ENCODE measurements around the gene PAIP1. TPM values are rescaled to one million over a fixed set of nuclear protein-coding genes. Genes with fewer than 3 reads are reported as not detected.

PAIP1 gene
- total RNA-seq, 6 experiments from 2014 or later: 36.0 to 56.3 (median 49.3) TPM

DNA sequence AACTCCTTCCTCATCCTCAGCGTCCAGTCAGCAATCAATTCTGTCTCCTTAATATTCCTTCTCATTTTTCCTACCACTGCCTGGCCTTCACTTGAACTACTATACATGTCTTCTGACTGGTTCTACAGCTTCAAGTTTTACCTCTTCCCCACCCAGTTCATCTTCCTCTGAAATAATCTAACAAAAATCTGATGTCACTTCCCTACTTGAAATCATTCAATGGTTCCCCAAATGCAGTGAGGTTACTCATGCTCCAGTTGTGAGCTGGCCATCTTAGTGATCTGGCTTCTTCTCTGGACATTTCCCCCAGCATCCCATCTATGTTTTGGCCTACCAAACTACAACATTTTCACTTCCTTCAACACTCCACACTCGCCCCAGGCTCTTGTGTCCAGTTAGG is 58.3 kb downstream of the PAIP1 start:
- ATAC-seq: no peak
- TF ChIP-seq, protein P1, sequence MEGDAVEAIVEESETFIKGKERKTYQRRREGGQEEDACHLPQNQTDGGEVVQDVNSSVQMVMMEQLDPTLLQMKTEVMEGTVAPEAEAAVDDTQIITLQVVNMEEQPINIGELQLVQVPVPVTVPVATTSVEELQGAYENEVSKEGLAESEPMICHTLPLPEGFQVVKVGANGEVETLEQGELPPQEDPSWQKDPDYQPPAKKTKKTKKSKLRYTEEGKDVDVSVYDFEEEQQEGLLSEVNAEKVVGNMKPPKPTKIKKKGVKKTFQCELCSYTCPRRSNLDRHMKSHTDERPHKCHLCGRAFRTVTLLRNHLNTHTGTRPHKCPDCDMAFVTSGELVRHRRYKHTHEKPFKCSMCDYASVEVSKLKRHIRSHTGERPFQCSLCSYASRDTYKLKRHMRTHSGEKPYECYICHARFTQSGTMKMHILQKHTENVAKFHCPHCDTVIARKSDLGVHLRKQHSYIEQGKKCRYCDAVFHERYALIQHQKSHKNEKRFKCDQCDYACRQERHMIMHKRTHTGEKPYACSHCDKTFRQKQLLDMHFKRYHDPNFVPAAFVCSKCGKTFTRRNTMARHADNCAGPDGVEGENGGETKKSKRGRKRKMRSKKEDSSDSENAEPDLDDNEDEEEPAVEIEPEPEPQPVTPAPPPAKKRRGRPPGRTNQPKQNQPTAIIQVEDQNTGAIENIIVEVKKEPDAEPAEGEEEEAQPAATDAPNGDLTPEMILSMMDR (IDR thresholded peaks at IDR 0.05): no peak
- TF ChIP-seq POLR2A (IDR thresholded peaks at IDR 0.05): no peak
- Histone ChIP-seq H3K36me3 (no peaks in the 10 kb centered on the region), H3K27ac (no peak overlapping the region), H3K9me3 (no peaks in the 10 kb centered on the region), H3K27me3 (no peaks in the 10 kb centered on the region), H3K4me3 (no peak overlapping the region), H3K4me1 (no peaks in the 10 kb centered on the region)
- intact Hi-C loops (cut with DNase I): no loop called here
- DNase-seq: no peak
- WGBS (ENCODE audit: insufficient coverage, low coverage, low lambda C conversion rate, missing lambda C conversion rate): 89% methylated on average over 2 of the region's 2 CpGs

DNA sequence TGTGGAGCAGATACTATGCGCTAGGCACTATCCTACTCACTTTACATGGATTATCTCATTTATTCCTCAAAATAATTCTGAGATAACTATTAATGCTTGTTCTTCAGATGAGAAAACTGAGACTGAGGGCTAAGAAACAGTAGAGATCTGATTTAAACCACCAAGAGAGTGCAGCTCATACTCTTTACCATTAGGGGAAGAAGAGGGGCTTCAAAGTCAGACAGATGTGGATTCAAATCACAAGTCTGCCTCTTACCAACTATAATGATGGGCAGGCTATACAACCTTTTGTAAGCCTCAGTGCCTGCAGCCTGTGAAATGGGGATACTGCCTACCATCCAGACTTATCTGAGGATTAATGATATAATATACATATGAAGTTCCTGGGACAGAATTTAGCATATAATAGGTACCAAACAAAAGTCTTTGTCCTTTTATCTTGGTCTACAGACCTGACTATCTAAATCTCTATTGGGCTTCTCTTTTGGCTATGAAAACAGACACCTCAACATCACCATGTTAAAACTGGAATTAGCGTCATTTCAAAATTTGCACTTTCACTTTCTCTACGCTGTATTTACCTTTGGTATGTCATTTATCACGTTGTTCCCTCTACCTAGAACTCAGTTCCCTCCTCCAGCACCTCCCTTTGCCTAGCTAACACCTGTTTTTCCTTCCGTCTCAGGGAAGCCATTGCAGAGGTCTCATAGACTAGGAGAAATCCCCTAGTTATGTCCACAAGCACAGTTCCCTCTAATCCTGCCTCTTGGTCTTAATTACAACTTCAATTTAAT is 59.4 kb downstream of the PAIP1 start:
- no peaks in the 10 kb centered on the region for H3K4me1 ChIP-seq
- DNase-seq (no peak), ATAC-seq (peak in 3 of 4 donors; percentile 46 to 72 (median 47))
- intact Hi-C loops (cut with DNase I): no loop called here
- no peaks in the 10 kb centered on the region for H3K9me3 ChIP-seq
- TF ChIP-seq, protein P1 (IDR thresholded peaks at IDR 0.05): no peak
- no peak for TF ChIP-seq POLR2A (IDR thresholded peaks at IDR 0.05)
- H3K36me3 ChIP-seq: no peaks in the 10 kb centered on the region
- no peak overlapping the region for H3K27ac ChIP-seq
- 82% methylated on average over 5 of the region's 5 CpGs for WGBS (ENCODE audit: insufficient coverage, low coverage, low lambda C conversion rate, missing lambda C conversion rate)
- no peaks in the 10 kb centered on the region for H3K27me3 ChIP-seq
- H3K4me3 ChIP-seq: no peak overlapping the region

DNA sequence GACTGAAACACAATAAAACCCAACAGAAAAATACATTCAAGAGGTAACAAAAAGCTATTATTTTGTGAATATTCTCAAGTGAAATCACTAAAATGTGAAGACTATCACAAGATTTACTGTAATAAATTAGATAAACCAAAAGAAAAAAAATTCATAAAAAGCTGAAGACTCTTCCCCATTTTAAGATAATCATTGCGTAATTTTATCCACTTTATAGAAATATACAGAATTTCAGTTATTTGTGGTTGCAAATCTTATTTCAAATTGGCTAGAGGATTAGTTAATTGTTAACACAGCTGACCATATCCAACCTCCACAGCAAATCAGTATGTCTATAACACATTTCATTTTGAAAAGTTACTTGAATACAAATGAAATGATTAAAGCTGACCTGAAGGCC is 65.6 kb downstream of the PAIP1 start:
- no peaks in the 10 kb centered on the region for H3K36me3 ChIP-seq
- ATAC-seq: no peak
- 100% methylated on average over 1 of the region's 1 CpG for WGBS (ENCODE audit: insufficient coverage, low coverage, low lambda C conversion rate, missing lambda C conversion rate)
- H3K27ac ChIP-seq: no peak overlapping the region
- H3K4me3 ChIP-seq: no peak overlapping the region
- no peaks in the 10 kb centered on the region for H3K9me3 ChIP-seq
- no peaks in the 10 kb centered on the region for H3K27me3 ChIP-seq
- H3K4me1 ChIP-seq: no peaks in the 10 kb centered on the region
- intact Hi-C loops (cut with DNase I): no loop called here
- TF ChIP-seq, protein P1 (IDR thresholded peaks at IDR 0.05): no peak
- TF ChIP-seq POLR2A (IDR thresholded peaks at IDR 0.05): no peak
- no peak for DNase-seq

DNA sequence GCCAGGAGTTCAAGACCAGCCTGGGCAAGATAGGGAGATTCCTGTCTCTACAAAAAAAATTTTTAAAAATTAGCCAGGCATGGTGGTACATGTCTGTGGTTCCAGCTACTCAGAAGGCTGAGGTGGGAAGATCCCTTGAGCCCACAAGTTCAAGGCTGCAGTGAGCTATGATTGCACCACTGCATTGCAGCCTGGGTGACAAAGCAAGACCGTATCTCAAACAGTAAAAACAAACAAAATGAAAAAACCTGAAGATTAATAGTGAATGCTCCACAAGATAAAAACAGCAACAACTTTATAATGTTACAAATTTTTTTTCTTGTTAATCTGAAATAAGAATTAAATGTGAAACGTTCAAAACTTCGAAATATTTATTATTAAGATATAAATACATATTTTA is 70.5 kb downstream of the PAIP1 start:
- Histone ChIP-seq H3K4me3 (no peak overlapping the region), H3K4me1 (peaks cover 0 to 14% (median 5%) of the 10 kb centered on the region in 4 donors), H3K27me3 (no peaks in the 10 kb centered on the region), H3K27ac (no peak overlapping the region), H3K9me3 (no peaks in the 10 kb centered on the region), H3K36me3 (no peaks in the 10 kb centered on the region)
- intact Hi-C loops (cut with DNase I): loop anchor here in 1 of 2 donors (10.0 kb wide), 1 partner anchor 92 kb away; no protein-coding TSS in a partner anchor
- TF ChIP-seq, protein P1 (IDR thresholded peaks at IDR 0.05): no peak
- TF ChIP-seq POLR2A (IDR thresholded peaks at IDR 0.05): no peak
- ATAC-seq: no peak
- no peak for DNase-seq
- 67% methylated on average over 3 of the region's 3 CpGs for WGBS (ENCODE audit: insufficient coverage, low coverage, low lambda C conversion rate, missing lambda C conversion rate)

Measured in right lobe of liver (tissue), 6 donors.